Measurements from ENCODE around the gene KDM5B.
A peak's percentile ranks its signal among the peaks of the same experiment; 100 is the strongest.

Gene KDM5B

DNA sequence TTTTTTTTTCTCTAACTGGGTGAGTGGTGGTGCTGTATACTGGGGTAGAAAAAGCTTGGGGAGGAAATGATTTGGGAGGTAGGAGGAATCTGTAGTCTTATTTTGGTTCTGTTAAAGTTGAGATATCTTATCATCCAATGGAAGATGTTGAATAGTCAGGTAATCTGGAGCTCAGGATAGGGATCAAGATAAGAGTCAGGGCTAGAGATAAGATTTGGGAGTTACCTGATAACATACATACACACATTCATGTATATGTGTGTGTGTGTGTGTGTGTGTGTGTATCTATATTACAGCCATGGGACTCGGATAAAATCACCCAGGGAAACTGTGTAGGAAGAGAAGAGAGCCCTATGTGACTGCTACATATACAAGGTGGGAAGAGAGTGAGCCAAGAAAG is 10.6 kb upstream of the KDM5B start:
- H3K27ac ChIP-seq, result no peak overlapping the region
- H3K4me3 ChIP-seq, result no peak overlapping the region

DNA sequence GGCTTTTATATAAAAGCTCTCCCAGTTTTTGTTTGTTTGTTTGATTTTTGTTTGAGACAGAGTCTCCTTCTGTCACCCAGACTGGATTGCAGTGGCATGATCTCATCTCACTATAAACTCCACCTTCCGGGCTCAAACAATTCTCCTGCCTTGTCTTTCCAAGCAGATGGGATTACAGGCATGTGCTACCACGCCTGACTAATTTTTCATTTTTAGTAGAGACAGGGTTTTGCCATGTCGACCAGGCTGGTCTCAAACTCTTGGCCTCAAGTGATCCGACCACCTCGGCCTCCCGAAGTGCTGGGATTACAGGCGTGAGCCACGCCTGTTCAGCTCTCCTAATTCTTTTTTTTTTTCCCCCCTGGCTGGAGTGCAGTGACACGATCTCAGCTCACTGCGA is 6.9 kb upstream of the KDM5B start:
- peak overlapping the region in 1 of 21 experiments; percentile 20 for H3K27ac ChIP-seq
- H3K4me3 ChIP-seq, result no peak overlapping the region

DNA sequence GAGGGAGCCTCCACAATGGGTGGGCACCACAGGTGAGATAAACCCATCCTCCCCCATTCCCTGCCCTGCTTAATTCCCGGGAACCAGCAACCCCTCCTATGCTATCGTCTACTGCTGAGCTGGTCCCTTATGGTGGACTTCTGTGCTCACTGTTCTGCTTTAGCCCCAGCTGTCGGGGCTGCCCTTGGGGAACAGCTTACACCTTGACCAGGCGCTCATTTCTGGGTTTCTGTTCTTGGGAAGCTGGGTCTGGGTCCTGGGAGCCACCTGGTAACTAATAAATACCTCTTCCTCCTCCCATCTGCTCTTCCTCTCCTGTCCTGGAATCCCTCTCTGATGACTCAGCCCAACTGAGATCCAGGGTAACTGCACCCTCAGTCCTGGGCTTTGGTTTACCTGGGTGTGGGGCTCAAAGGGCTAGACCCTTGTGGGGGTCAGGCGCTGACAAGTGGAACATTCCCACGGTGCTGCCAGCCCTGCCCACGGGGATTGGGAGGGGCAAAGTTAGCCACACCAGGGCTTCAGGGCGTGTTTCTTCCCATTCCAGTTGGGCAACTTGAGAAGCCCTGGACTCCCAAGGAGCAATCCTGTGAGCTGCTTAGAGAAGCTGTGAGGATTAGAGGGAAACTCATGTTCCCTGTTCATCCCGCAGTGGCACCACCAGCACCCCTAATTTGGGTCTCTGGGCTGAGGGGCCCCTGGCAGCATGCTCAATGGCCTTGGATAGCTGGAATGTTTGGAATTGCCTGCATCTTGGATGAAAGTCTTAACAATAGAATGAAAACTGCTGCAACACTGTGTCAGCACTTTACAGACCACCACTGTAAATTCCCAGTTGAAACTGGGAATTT is 4.2 kb upstream of the KDM5B start:
- H3K4me3 ChIP-seq, result peak overlapping the region in 4 of 7 experiments; percentile 10 to 89 (median 60)
- H3K27ac ChIP-seq, result peak overlapping the region in 16 of 21 experiments; percentile 11 to 95 (median 82)

DNA sequence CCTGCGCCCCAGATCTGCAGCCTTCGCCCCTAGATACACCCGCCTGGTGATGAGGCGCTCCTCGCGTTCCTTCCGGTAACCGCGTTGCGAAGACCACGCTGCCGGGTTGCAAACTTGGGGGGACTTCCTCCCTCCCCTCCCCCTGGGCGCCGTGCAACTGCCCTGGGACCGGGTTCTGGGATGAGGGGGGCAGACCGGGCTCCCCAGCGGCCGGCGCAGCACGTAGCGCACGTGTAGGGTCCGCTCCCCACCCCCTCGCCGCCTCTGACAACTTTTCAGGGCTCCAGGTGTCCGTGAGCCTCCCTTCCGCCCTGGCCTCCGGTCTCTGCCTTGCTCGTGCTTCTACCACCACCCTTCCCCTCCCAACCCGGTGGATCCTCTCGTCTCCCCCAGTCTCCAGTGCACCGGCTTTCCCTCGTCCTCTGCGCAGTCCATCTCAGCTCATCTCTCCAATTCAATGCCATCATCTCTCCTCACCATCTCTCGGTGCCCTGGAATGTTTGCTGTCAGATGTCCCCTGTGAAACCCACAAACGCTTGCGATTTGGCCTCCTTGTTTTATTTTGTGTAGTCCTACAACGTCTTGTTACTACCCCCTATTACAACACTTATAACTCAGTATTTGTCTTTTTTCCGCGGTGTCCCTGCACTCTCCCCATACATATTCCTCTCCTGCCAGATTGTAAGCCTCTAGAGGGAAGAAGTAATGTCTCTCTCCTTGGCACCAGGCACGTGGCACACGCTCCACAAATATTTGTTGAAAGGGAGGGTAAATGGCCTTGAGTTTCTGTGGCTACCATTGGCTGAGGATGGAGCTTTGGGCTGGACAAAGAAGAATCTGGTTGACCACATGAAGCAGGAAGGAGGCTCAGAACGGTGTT is 3.3 kb upstream of the KDM5B start:
- Histone ChIP-seq H3K27ac (peak overlapping the region; percentile 51 to 95 (median 84)), H3K4me3 (peak overlapping the region; percentile 55 to 89 (median 67))

DNA sequence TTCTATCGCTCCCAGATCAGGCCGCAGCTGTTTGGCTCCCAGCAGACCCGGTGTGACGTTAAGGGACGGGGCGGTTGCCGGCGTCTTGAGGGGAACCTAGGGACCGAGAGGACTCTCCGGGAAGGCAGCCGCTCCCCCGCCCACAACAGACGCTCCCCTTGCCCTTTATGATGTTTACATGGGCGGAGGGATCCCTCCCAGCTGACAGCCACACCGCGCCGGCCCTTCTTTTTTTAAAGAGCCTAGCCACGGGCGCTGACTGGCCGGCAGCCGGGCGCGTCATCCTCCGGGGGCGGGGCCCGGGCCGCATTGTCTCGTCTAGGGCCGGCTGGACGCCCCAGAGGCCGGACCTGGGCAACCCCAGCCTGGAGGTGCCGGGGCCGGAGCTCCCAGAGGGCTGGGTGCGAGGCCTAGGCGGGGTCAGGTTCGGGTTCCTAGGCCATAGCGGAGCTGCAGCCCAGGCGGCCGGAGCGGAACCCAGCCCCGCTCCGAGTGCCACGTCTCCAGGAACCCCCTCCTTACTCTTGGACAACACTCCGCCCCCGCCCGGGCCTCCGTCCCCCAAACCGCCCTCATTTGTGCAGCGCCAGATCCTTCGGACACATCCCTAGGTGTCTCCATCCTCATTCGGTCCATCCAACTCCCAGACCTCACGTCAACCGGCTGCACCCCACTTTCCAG is 2.5 kb upstream of the KDM5B start, which contains the start of gene PCAT6:
Gene PCAT6, plus strand, starts transcription at position 340 of the 681 bp plus-strand sequence.
- peak within 1 kb of the TSS; percentile 55 to 89 (median 67) for H3K4me3 ChIP-seq
- H3K27ac ChIP-seq, result peak within 1 kb of the TSS; percentile 51 to 95 (median 84)

DNA sequence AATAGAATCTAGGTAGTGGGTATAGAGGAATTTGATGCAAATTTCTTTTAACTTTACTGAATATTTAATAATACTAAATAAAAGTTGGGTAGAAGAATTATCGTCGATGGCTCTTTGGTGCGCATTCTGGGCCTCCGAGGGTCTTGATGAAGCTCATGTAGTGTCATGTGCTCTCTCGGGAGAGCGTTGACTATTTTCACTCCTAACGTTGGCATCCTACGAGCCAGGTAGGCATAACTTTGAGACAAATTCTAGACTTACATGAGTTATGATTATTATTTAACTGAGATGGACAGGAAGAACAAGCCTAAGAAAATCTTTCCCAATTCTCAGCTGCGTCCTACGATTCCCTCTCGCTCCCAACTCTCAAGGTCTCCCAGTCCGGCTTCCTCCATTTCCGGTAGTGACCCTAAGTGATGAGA is 2.0 kb upstream of the KDM5B start:
- Histone ChIP-seq H3K27ac (peak overlapping the region in 20 of 21 experiments; percentile 36 to 95 (median 84)), H3K4me3 (peak overlapping the region; percentile 55 to 89 (median 67))

DNA sequence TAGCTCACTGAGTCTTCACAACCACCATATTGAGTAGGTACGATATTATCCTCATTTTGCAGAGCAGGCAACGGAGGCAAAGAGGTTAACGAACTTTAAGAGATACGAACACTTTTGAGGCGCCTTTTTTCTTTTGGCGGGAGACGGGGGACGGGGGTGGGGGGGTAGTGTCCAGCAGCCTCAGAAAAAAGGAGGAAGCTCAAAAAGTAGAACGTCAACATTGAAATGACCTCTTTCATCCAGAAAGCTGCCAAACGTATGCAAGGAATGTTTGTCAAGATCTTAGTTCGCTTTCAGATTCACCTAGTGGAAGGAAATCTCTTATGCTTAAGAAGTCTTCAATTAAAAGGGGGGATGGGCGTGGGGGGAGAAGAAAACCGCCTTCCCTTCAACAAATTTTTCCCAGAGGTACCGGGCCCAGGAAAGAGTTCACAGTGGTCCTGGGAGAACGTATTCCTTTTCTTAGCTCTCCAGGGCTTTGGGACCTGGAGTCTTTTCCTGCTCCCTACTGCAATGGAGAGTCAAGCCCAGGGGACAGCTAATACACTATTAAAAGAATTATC is 1.5 kb upstream of the KDM5B start:
- Histone ChIP-seq H3K4me3 (peak overlapping the region in 1 of 7 experiments; percentile 80), H3K27ac (peak overlapping the region in 8 of 21 experiments; percentile 80 to 93 (median 86))

DNA sequence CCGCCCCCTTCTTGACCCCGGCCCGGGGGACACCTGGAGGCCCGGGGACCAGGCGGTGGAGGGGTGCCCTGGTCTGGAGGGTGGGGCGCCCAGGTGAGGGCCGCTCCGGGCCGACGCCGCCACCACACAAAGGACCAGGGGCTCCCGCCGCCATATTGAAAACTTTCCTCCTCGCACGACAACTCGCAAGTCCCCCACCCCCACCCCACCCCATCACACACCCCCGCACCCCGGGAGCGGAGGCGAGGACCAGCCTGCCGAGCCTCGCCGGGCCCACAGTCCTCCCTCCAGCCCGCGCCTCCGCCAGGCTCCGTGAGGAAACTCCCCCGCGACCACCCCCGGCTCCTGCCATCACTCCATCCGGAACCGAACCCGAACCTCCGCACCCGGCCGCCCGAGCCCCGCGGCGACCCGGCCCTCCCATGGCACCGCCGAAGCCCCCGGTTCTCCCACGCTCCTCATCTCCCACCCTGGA is 733 bp downstream of the KDM5B start:
- Histone ChIP-seq H3K4me3 (peak overlapping the region; percentile 82 to 94 (median 85)), H3K27ac (peak overlapping the region; percentile 74 to 99 (median 94))

DNA sequence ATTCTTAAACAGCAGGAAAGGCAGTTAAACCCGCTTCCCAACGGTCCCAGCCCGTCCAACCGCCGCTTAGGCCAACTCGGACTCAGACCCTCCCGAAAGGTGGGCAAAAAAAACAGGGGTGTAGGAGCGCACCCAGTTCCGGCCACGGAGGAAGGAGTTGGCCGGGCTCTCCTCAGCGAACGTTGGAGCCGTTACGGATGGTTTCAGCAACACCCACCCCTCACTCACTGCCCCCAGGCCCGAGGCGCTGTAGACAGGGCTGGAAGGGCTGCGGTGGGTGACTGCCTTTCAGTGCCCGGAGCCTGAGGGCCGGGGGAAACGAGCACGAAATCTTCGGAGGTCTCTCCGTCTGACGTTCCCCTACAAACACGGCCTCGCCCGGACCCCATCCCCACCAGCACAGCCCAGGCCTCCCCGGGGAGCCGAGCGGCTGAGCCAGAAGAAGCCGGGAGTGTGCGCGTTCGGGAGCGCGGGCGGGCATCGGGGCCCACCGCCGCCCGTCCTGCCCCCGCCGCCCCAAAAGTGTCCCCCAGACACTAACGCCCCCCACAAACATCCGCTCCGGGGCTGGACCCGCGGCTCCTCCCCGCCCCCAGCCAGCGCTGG is 1.3 kb downstream of the KDM5B start:
- H3K4me3 ChIP-seq, result peak overlapping the region; percentile 82 to 94 (median 85)
- H3K27ac ChIP-seq, result peak overlapping the region; percentile 74 to 99 (median 94)

DNA sequence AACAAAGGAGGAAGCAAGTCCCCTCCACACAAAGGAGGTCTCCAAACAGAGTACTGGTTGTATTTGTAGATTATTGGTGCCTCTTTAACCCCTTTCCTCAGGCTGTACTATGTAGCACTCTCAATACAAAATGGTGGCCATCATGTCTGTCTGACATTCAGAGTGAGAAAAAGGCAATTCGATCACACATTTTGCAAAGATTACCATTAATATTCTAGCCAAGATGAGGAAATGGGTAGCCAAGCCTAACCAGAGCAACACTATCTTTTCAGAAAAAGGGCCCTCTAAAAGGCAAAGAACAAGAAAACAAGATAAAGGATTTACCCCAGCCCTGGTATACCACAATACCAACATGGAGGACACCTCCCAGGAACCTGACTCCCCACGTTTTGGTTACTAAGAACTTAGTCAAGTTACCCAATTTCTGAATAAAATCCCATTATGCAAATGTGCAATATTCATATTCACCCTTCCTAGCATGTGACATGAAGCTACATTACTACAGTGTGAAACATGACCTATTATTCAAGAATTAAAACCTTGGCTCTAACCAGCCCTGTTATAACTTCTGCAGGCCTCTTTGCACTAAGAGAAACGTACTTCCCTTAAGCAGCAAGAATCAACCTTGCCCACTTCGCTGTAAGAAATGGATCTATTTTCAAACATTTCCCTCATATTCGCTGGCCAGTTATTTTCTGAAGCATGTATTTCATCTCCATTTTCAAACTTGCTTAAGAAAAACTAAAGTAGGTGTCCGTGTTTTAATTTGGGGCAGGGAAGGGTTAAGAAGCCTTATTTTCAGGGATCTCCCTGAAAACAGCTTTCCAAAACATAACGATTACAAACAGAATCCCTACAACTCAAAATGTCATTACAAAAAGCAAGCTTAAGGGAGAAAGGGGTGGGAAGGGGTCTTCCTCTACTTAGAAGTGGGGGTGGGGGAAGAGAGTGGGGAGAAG is 2.1 kb downstream of the KDM5B start:
- peak overlapping the region in 20 of 21 experiments; percentile 83 to 99 (median 94) for H3K27ac ChIP-seq

DNA sequence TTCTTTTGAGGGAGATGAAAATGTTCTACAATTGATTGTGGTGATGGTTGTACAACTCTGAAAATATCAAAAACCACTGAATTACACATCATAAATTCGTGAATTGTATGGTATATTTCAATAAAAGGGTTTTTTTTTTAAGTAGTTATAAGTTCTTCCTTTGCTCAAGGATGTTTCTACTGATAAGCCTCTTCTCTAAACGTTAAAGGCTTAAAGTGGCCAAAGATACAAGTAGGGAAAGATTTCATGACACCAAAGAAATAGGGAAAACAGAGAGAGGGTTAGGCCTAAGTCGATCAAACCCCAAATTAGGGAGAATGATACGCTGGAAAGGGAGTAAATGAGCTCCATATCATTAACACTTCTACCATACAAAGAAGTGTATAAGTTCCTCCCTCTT is 4.1 kb downstream of the KDM5B start:
- Histone ChIP-seq H3K4me3 (no peak overlapping the region), H3K27ac (no peak overlapping the region)

More for the DNA sequence above, 2.1 kb downstream of the KDM5B start:
- peak overlapping the region; percentile 82 to 94 (median 85) for H3K4me3 ChIP-seq

DNA sequence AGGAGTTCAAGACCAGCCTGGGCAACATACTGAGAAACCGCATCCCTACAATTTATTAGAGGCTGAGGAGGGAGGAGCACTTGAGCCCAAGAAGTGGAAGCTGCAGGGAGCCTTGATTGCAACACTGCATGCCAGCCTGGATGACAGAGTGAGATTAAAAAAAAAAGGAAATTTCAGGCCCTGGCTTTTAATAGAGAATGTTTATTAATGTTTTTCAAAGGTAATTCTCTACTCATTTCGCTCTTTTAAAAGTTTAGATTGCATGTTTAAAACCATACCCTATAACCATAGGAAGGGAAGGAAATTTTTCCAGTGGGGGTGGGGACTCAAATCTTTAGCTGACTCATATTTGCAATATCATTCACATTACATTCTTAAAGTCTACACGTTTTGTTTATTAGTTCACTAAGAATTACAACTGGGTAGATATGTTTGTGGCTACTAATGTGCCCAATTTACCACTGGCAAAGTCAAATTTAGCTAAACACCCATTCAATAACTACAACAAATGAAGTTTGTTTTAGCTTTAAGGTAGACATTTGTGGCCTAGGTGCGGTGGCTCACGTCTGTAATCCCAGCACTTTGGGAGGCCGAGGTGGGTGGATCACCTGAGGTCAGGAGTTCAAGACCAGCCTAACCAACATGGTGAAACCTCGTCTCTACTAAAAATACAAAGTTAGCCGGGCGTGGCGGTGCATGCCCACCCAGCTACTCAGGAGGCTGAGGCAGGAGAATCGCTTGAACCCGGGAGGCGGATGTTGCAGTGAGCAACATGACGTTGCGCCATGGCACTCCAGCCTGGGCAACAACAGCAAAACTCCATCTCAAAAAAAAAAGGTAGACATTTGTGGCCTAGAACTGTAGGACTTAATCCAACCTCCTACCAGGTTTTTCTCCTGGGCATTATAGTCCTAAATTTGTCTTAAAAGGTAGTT is 5.0 kb downstream of the KDM5B start:
- no peak overlapping the region for H3K27ac ChIP-seq
- H3K4me3 ChIP-seq, result no peak overlapping the region

DNA sequence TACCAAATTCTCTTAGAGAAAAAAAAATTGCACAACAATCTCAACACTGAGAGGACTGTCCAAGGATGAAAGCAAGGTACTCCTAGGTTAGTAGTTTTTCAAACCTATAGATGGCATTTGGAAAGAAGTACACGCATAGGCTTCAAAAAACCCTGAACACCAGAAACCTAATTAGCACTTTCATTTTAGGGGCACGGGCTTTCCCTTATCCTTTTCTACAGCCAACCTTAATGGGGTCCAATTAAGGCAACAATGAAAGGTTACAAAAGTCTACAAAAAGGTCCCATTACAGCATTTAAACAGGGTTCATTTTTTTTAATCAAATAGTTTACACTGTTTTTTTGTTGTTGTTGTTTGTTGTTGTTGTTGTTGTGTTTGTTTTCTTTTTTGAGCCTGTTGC is 6.2 kb downstream of the KDM5B start:
- H3K4me3 ChIP-seq, result no peak overlapping the region
- no peak overlapping the region for H3K27ac ChIP-seq

DNA sequence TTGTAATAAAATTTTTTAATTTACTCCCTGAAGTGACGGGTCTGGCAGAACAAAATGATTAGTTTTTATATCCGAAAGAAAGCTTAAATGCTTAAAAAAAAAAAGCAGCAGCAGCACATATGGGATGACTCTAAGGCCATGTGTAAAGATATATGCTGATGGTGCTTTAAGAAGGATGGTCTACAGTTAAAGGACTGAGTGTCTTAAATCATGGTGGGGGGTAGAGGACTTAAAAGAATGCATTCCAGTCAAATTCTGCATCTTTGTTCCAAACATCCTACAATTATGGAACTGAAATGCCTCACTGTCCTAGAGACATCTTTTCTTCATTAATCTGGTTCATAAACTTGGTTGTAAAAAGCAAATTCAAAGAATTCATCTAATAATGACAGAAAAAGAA is 7.0 kb downstream of the KDM5B start:
- Histone ChIP-seq H3K4me3 (no peak overlapping the region), H3K27ac (no peak overlapping the region)

DNA sequence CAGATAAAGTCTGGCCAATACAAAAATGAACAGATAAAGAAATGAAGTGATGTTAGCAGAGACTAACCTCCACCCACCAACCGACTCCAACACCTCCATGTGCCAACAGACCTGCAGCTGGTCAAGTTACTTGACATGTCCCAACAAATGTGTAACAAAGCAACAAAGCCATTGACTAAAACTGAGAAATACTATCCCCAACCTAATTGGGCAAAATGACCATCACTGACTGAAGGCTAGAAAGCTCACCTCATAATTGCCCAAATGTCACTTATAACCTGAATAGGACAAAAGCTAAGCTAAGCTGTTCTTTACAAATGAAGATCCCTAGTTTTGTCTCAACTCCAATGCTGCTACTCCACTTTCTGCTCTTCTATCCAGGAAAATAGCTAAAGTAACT is 7.5 kb downstream of the KDM5B start:
- H3K27ac ChIP-seq, result no peak overlapping the region
- H3K4me3 ChIP-seq, result no peak overlapping the region

DNA sequence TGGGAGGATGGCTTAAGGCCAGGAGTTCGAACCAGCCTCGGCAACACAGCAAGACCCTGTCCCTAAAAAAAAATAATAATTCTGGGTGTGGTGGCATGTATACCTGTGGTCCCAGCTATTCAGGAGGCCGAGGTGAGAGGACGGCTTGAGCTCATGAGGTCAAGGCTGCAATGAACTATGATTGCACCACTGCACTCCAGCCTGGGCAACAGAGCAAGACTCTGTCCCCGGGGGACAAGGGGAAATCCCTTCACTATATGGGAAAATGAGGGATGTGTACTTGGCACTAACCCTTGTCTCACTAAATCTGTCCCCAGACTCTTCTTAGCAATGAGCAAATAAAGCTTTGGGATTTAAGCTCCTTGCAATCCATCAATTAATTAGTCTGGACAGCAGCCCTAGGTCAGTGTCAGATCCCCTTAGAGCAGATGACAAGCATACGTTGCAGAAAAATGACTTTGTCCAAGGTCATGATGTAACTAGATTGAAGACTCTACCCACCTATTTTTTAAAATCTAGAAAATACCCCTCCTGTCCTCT is 9.4 kb downstream of the KDM5B start:
- Histone ChIP-seq H3K27ac (no peak overlapping the region), H3K4me3 (no peak overlapping the region)
